ENCODE measurements around the gene SLC17A9.

Gene SLC17A9

GRCh38 chr20:62944746-62945145 is 7.8 kb upstream of the SLC17A9 start:
- H3K27ac ChIP-seq: no peak overlapping the region
- TF ChIP-seq CTCF (conservative IDR thresholded peaks at IDR 0.05): no peak
- no peak for TF ChIP-seq ZFX (IDR thresholded peaks at IDR 0.05)

GRCh38 chr20:62945771-62946339 is 6.7 kb upstream of the SLC17A9 start:
- TF ChIP-seq ZFX (IDR thresholded peaks at IDR 0.05): no peak
- no peak for TF ChIP-seq CTCF (conservative IDR thresholded peaks at IDR 0.05)
- H3K27ac ChIP-seq: no peak overlapping the region

- H3K27ac ChIP-seq: no peak overlapping the region
- no peak for TF ChIP-seq ZFX (IDR thresholded peaks at IDR 0.05)
- no peak for TF ChIP-seq CTCF (conservative IDR thresholded peaks at IDR 0.05)
These were observed 5.6 kb upstream of the SLC17A9 start for GRCh38 chr20:62946918-62947317.

GRCh38 chr20:62947532-62948300 is 4.8 kb upstream of the SLC17A9 start:
- TF ChIP-seq CTCF (conservative IDR thresholded peaks at IDR 0.05): no peak
- no peak for TF ChIP-seq ZFX (IDR thresholded peaks at IDR 0.05)
- H3K27ac ChIP-seq: no peak overlapping the region

GRCh38 chr20:62949153-62949821 is 3.2 kb upstream of the SLC17A9 start:
- TF ChIP-seq ZFX (IDR thresholded peaks at IDR 0.05) (no peak), CTCF (conservative IDR thresholded peaks at IDR 0.05) (no peak)
- H3K27ac ChIP-seq: no peak overlapping the region

- no peak for TF ChIP-seq ZFX (IDR thresholded peaks at IDR 0.05)
- TF ChIP-seq CTCF (conservative IDR thresholded peaks at IDR 0.05): no peak
These were observed 2.5 kb upstream of the SLC17A9 start for GRCh38 chr20:62949962-62950361.

GRCh38 chr20:62950741-62951140 is 1.8 kb upstream of the SLC17A9 start:
- H3K27ac ChIP-seq: no peak overlapping the region
- TF ChIP-seq CTCF (conservative IDR thresholded peaks at IDR 0.05) (no peak), ZFX (IDR thresholded peaks at IDR 0.05) (no peak)

More at GRCh38 chr20:62949962-62950361, 2.5 kb upstream of the SLC17A9 start:
- H3K27ac ChIP-seq: no peak overlapping the region

Measured in C4-2B (cell line).